T-helper 1 cell (primary cell): Measurements from ENCODE around the gene NCF4.

Experiments used
- DNase-seq, 5 donors: peaks; one replicate each; pipeline ENCODE4 v3.0.0-alpha.2; 2012 to 2020

NCF4 gene

DNA sequence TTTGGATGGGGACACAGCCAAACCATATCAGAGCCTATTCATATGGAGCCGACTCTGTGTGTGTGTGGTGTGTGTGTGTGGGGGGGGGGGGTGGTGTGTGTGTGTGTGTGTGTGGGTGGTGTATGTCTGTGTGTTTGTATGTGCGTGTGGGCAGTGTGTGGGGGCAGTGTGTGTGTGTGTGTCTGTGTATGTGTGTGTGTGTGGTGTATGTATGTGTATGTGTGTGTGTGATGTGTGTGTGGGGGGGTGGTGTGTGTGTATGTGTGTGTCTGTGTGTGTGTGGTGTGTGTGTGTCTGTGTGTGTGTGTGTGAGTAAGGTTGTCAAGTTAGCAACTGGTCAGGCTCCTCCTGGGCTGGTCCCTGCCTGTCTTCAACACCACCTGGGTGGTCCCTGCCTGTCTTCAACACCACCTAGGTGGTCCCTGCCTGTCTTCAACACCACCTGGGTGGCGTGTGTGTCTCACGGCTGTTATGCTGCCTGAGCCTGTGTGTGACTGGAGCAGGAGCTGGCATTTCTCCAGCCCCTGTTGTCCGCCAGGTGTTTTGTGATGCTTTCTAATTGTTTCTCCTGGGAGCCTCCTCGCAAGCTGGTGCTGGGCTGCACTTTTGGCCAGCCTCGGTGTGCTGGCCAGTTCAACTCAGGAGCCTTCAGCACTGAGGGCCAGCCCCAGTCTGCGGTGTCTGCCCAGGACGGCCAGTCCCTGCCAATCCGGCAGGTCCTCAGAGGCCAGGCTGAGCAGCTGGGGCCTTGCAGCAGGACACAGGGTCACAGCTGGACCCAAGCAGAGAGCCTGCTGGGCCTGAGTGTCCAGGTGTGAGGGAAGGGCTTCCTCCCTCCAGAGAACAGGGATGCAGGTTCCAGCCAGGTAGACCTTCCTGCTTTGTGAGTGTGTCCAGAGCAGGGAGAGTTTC, 22.4 kb upstream of the NCF4 start:
- no peak for DNase-seq

DNA sequence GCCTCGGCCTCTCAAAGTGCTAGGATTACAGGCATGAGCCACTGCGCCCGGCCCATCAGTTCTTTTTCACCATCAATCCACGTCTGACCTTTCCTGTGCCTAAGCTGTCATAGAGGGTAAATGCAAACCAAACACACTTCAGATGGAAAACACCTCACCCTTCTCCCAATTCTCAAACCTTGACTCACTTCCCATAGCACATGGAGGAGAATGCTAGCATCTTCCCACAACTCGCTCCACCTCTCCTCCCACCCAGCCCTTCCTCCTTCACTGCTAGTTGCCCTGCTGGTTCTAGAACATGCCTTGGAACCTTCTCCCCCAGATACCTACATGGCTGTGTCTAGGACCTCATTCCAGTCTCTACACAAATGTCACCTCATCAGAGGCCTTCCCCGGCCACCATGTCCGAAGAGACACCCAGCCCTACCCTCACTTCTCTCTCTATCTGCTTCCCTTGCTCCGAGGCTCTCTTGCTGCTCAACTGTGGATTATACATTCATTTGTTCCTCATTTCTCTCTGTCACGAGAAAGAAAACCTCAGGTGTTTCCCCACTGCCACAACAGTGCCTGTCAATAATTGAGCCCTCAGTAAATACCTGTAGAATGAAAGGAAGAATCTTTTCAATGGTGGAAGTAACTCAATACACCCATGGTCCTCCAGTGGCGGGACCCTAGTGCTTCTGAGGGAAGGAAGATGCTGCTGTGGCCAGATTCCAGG, 21.3 kb upstream of the NCF4 start:
- DNase-seq, result no peak

GRCh38 chr22:36840106-36840505, 20.7 kb upstream of the NCF4 start:
- DNase-seq, result no peak

GRCh38 chr22:36846271-36846670, 14.5 kb upstream of the NCF4 start:
- DNase-seq, result no peak

- DNase-seq, result no peak
Observed at GRCh38 chr22:36846949-36847348, 13.9 kb upstream of the NCF4 start.

- no peak for DNase-seq
Observed at GRCh38 chr22:36850056-36850455, 10.8 kb upstream of the NCF4 start.

DNA sequence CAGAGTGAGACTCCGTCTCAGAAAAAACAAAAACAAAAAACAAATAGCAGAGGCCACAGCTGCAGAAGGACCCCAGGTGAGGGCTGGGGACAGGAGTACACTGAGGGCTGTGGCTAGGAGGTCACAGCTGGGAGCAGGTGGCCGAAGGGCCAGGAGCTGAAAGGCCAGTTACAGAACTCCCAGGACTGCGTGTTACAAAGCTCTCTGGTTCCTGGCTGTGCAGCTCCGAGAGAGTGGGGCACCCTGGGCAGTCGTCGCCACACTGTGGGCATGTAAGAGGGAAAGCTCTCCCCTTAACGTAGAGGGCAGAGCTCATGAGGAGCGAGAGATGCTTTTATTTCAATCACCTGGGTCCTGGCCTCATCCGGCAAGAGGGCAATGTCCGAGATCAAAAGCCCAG, 10.1 kb upstream of the NCF4 start:
- DNase-seq, result no peak

GRCh38 chr22:36852056-36852973, 8.5 kb upstream of the NCF4 start:
- DNase-seq, result no peak

GRCh38 chr22:36853407-36854099, 7.3 kb upstream of the NCF4 start:
- DNase-seq, result peak; percentile 68 to 89 (median 85)

GRCh38 chr22:36855478-36855877, 5.3 kb upstream of the NCF4 start:
- DNase-seq, result no peak

DNA sequence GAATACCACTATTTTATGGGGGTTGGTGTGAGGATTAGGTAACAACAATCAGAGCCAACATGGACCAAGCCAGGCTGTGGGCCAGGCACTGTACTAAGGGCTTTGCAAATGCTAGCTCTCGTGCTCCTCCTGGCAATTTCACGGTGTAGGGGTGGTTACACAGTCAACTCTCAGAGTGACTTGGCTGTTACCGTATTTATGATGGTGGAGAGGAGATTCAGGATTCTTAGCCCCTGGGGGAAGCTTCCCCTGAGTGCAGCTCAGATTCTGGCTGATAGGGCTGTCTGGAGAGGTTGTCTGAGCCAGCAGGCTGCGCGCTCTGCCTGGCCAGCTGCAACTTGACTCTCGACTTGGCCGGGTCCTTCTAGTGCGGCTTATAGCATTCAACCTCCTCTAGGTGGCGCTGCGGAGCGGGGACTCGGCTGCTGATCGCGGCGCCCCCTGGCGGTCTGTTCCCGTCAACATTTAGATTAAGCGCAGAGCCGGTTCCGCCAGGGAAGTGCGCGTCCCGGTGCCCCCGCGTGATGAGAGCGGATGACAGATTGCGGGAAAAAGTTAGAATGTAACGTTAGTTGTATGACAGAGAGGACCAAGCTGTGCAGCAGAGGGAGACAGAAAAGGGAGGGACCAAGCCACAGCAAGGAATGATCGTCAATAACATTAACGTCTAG, 4.5 kb upstream of the NCF4 start:
- peak; percentile 83 to 94 (median 88) for DNase-seq

DNA sequence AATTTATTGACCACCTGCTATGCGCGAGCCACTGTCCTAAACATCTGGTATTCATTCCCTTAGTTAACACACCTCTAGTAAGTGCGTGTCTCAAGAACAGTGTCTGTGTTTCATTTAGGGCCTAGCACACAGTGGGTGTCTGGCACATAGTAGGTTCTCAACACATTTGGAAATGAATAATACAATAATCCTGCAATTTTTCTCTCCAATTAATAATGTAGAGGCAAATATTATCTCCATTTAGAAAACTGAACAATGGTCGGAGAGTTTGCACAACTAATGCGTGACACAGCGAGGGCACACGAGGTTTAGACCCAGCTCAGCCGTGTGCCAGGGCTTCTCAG, 4.0 kb upstream of the NCF4 start:
- no peak for DNase-seq

DNA sequence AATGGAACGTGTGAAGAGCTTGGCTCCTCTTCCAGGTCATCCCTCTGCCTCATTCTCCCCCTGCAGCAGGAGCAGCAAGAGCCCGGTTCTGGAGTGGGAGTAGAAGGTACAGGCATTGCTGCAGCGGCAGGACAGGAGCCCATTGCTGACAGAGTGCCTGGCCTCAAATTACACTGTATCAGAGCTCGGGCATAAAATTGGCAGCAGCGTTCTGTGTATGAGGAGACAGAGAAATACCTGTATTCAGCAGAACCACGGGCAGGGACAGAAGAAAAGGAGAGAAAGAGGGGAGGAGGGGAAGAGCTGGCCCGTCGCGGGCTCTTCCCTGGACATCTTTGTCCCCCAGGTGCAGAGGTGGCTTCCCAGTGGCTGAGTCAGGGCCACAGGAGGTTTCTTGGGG, 2.6 kb upstream of the NCF4 start:
- DNase-seq, result no peak

- no peak for DNase-seq
Observed at GRCh38 chr22:36858966-36859365, 1.8 kb upstream of the NCF4 start.

GRCh38 chr22:36860017-36860416, 789 bp upstream of the NCF4 start:
- peak in 1 of 5 donors; percentile 20 for DNase-seq

- no peak for DNase-seq
Observed at GRCh38 chr22:36860438-36860820, 377 bp upstream of the NCF4 start.

DNA sequence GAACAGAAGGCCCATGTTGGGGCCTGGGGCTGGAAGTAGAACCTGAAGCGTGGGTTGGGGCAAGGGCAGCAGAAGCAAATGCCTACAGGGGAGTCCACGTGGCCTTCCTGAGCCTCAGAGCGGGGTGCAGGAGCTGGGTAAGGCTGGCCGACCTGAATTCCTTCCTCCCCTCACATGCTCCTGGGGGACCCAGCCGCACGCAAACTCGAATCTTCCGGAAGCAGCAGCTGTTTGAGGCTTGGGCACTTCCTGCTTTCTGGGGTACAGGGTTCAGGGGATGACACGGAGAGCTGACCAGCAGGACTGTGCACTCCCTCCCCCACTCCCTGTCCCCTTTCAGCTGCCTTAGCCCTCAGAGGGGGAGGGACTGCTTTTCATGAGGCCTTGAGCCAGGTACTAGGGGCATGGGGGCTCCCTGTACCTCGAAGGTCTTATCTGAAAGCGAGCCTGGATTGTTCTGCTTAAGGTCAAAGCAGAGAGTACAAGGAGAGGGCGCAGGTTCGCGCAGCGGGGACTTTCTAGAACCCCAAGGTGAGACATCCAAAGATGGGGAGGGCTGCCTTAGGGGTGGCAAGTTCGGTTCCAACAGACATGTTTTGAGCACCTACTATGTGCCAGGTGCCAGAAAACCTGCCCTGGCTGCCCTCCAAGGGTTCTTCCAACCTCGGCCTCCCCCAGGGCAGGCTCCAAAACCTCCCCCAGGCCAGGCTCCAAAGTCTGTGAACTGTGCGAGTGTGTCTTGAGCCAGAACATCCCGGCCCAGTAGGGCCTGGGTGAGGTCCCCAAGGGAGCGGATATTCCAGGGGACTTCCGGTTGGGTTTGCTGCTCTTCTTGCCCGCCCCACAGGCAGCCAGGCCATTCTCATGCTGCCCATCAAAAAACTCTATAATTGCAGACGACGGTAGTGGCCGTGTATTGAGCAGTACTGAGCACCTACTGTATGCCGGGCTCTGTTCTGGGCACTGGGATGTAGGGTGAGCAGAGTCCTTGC, 1.7 kb downstream of the NCF4 start:
- peak in 1 of 5 donors; percentile 57 for DNase-seq

DNA sequence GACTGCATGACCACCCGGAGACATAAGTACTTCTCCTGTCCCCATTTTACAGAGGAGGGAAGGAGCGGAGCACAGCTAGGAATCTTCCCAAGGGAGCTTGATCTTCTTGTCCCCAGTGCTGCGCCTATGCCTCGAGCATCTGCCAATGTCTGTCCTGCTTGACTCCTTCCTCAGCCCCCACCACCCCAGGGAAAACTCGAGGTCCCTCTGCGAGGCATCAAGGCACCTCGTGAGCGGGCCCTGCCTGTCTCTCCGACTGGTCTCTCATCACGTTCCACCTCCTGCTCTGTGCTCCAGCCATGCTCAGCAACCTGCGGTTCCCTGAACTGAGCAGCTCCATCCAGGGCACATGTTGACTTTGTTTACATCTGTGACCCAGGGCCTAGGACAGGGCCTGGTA, 2.5 kb downstream of the NCF4 start:
- no peak for DNase-seq

- DNase-seq, result no peak
Observed at GRCh38 chr22:36863979-36864378, 3.2 kb downstream of the NCF4 start.

DNA sequence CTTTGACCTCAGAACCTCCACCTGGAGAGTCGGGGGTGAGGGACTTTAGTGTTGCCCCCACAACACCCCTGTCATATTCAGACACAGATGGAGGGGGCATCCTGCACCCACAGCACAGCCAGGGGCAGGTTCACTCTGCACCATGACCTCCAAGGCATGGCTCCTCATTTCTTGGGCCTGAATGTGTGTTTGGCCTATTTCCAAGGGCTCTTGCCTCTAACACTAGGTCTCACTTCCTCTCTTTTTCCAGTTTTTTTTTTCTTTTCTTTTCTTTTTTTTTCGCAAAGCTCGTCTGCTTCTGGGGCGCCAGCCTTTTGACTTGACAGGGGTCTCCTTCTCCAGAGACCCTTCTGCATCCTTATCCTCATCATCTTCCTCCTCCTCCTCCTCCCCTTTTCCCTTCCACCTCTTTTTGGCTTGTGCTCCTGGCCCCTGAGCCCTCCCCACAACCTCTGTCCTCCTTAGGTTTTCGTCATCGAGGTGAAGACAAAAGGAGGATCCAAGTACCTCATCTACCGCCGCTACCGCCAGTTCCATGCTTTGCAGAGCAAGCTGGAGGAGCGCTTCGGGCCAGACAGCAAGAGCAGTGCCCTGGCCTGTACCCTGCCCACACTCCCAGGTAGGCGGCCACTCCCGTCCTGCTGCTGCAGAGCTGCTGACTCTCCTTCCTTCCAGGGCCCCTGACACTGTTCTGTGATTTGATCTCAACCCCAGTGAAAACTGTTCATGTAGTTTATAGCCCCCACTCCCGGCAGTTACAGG, 3.8 kb downstream of the NCF4 start:
- DNase-seq, result no peak
